DOHH2 (cell line): ENCODE data around the gene ECHDC1.

ENCODE experiments used
- H3F3A ChIP-seq: fragments of 200-600 bp; sonication (generic), shearing (Covaris generic); 2 replicates; pipeline ENCODE4 v1.6.0; 2016; ENCODE audit warnings: antibody characterized with exemption, mild to moderate bottlenecking; ENCODE audit not compliant: control insufficient read depth, insufficient read depth
- H3K27ac ChIP-seq: fragments of 200-600 bp; sonication (generic); 2 replicates; pipeline ENCODE4 v1.5.1; 2014; ENCODE audit warnings: low read depth, mild to moderate bottlenecking, low read length, moderate library complexity
- H3K27me3 ChIP-seq: fragments of 200-600 bp; sonication (generic); 2 replicates; pipeline ENCODE4 v1.6.1; 2014; ENCODE audit warnings: mild to moderate bottlenecking, low read length, mixed read lengths; ENCODE audit not compliant: control insufficient read depth
- H3K36me3 ChIP-seq: fragments of 200-600 bp; sonication (generic); 2 replicates; pipeline ENCODE4 v1.6.1; 2014; ENCODE audit warnings: mild to moderate bottlenecking, low read length, moderate library complexity, mixed read lengths; ENCODE audit not compliant: control insufficient read depth
- H3K4me1 ChIP-seq: fragments of 200-600 bp; sonication (generic); 2 replicates; pipeline ENCODE4 v1.6.1; 2014; ENCODE audit warnings: mild to moderate bottlenecking, low read length, mixed read lengths; ENCODE audit not compliant: control insufficient read depth
- H3K4me2 ChIP-seq: fragments of 200-600 bp; sonication (generic); 2 replicates; pipeline ENCODE4 v1.6.0; 2014; ENCODE audit warnings: mild to moderate bottlenecking, low read length, moderate library complexity
- H3K4me3 ChIP-seq: fragments of 200-600 bp; sonication (generic); 2 replicates; pipeline ENCODE4 v1.5.1; 2014; ENCODE audit warnings: mild to moderate bottlenecking, low read length, mixed read lengths
- H3K79me2 ChIP-seq: fragments of 200-600 bp; sonication (generic); 2 replicates; pipeline ENCODE4 v1.6.1; 2014; ENCODE audit warnings: mild to moderate bottlenecking, low read length, mixed read lengths; ENCODE audit not compliant: control insufficient read depth
- H3K9me2 ChIP-seq: fragments of 200-600 bp; sonication (generic); replicated peaks from 2 replicates; pipeline ENCODE4 v1.6.1; 2014; ENCODE audit warnings: mild to moderate bottlenecking, low read length, mixed read lengths; ENCODE audit not compliant: control insufficient read depth
- H3K9me3 ChIP-seq: fragments of 200-600 bp; sonication (generic); 2 replicates; pipeline ENCODE4 v1.6.1; 2014; ENCODE audit warnings: antibody characterized with exemption, low read length, mixed read lengths; ENCODE audit not compliant: control insufficient read depth, insufficient read depth
- H4K20me1 ChIP-seq: fragments of 200-600 bp; sonication (generic); 2 replicates; pipeline ENCODE4 v1.6.0; 2014; ENCODE audit warnings: low read depth, mild to moderate bottlenecking, antibody characterized with exemption, low read length, moderate library complexity; ENCODE audit not compliant: control insufficient read depth, insufficient read depth
- EZH2phosphoT487 ChIP-seq: fragments of 200-600 bp; sonication (generic); IDR thresholded peaks from 2 replicates; pipeline ENCODE4 v1.6.1; 2017; ENCODE audit warnings: borderline replicate concordance, mild to moderate bottlenecking, antibody characterized with exemption, low read length, moderate library complexity, mixed read lengths
- TF ChIP-seq, protein P1 (sequence below): fragments of 200-600 bp; sonication (generic); IDR thresholded peaks from one replicate; pipeline ENCODE4 v1.5.1; 2014; ENCODE audit warnings: antibody characterized with exemption, mild to moderate bottlenecking, low read depth, low read length; ENCODE audit not compliant: poor library complexity, severe bottlenecking

ECHDC1 gene

GRCh38 chr6:127272576-127272975, 70.8 kb downstream of the ECHDC1 start:
- H3K36me3 ChIP-seq = no peaks in the 10 kb centered on the region; the same call in 1 of the 2 replicates
- no peaks in the 10 kb centered on the region for H3K9me3 ChIP-seq
- peaks cover 12% of the 10 kb centered on the region; the same call in 1 of the 2 replicates for H4K20me1 ChIP-seq
- no peaks in the 10 kb centered on the region for H3F3A ChIP-seq
- peaks cover 16% of the 10 kb centered on the region for H3K4me1 ChIP-seq
- TF ChIP-seq, protein P1, sequence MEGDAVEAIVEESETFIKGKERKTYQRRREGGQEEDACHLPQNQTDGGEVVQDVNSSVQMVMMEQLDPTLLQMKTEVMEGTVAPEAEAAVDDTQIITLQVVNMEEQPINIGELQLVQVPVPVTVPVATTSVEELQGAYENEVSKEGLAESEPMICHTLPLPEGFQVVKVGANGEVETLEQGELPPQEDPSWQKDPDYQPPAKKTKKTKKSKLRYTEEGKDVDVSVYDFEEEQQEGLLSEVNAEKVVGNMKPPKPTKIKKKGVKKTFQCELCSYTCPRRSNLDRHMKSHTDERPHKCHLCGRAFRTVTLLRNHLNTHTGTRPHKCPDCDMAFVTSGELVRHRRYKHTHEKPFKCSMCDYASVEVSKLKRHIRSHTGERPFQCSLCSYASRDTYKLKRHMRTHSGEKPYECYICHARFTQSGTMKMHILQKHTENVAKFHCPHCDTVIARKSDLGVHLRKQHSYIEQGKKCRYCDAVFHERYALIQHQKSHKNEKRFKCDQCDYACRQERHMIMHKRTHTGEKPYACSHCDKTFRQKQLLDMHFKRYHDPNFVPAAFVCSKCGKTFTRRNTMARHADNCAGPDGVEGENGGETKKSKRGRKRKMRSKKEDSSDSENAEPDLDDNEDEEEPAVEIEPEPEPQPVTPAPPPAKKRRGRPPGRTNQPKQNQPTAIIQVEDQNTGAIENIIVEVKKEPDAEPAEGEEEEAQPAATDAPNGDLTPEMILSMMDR = no peak
- TF ChIP-seq EZH2phosphoT487 = no peak
- no peak overlapping the region for H3K27ac ChIP-seq
- H3K9me2 ChIP-seq = no peaks in the 10 kb centered on the region
- H3K4me2 ChIP-seq = no peak overlapping the region
- no peaks in the 10 kb centered on the region for H3K27me3 ChIP-seq
- H3K4me3 ChIP-seq = no peak overlapping the region
- H3K79me2 ChIP-seq = peaks cover 82% of the 10 kb centered on the region

- TF ChIP-seq, protein P1 = no peak
- TF ChIP-seq EZH2phosphoT487 = no peak
- Histone ChIP-seq H4K20me1 (peaks cover 12% of the 10 kb centered on the region; the same call in 1 of the 2 replicates), H3K4me1 (peaks cover 24% of the 10 kb centered on the region), H3K4me2 (peak overlapping the region; percentile 70), H3K79me2 (peaks cover 58% of the 10 kb centered on the region), H3K4me3 (peak overlapping the region; percentile 86), H3K9me3 (no peaks in the 10 kb centered on the region), H3K9me2 (no peaks in the 10 kb centered on the region), H3K36me3 (no peaks in the 10 kb centered on the region; the same call in 1 of the 2 replicates), H3K27ac (peak overlapping the region; percentile 84), H3F3A (peaks cover 8% of the 10 kb centered on the region), H3K27me3 (no peaks in the 10 kb centered on the region)
Observed at GRCh38 chr6:127267646-127268625, 75.5 kb downstream of the ECHDC1 start.

GRCh38 chr6:127266892-127267645, 76.3 kb downstream of the ECHDC1 start:
- Histone ChIP-seq H3K4me3 (peak overlapping the region; percentile 86), H3K9me3 (no peaks in the 10 kb centered on the region), H3K9me2 (no peaks in the 10 kb centered on the region), H3F3A (peaks cover 8% of the 10 kb centered on the region), H3K36me3 (no peaks in the 10 kb centered on the region; the same call in 1 of the 2 replicates), H3K79me2 (peaks cover 50% of the 10 kb centered on the region), H4K20me1 (peaks cover 12% of the 10 kb centered on the region; the same call in 1 of the 2 replicates), H3K4me2 (peak overlapping the region; percentile 70), H3K27me3 (no peaks in the 10 kb centered on the region), H3K4me1 (peaks cover 24% of the 10 kb centered on the region), H3K27ac (peak overlapping the region; percentile 84)
- no peak for TF ChIP-seq EZH2phosphoT487
- TF ChIP-seq, protein P1 = no peak
